K562 (cell line): ENCODE measurements around the gene ZNF593OS.

Experiments
- CSDE1 ChIP-seq, 2 experiments: fragments of 450-650 bp; IDR thresholded peaks; 2 replicates each; pipeline ENCODE4 v1.6.1; 2016; ENCODE audit warnings: mild to moderate bottlenecking in 1 of 2
- CTCF ChIP-seq, 3 experiments: IDR thresholded peaks in 2 of 3; conservative IDR thresholded peaks in 1 of 3; 2 replicates each; pipeline ENCODE4 v1.5.1; 2011 to 2012; ENCODE audit warnings: low read length in 3 of 3, mild to moderate bottlenecking in 3 of 3, control low read depth in 2 of 3, improper control_type of control experiment in 1 of 3, inconsistent platforms in 1 of 3, low read depth in 1 of 3, mixed read lengths in 1 of 3, moderate library complexity in 1 of 3; ENCODE audit not compliant: insufficient read depth in 2 of 3
- GATAD2A ChIP-seq: fragments of 450-650 bp; IDR thresholded peaks from 2 replicates; pipeline ENCODE4 v1.6.1; 2017
- MITF ChIP-seq: IDR thresholded peaks from 2 replicates; pipeline ENCODE4 v1.6.1; 2014; ENCODE audit warnings: antibody characterized with exemption
- POU5F1 ChIP-seq: fragments of 150-350 bp; IDR thresholded peaks from 2 replicates; pipeline ENCODE4 v1.6.1; 2014; ENCODE audit warnings: borderline replicate concordance, low read length, low read depth, mild to moderate bottlenecking; ENCODE audit not compliant: partially characterized antibody
- SRF ChIP-seq, 2 experiments: fragments of 250-450, 450-650 bp in 1 of 2; sonication (Bioruptor Pico) in 1 of 2; sonication (generic) in 1 of 2; formaldehyde crosslinking; IDR thresholded peaks; 2 replicates each; pipeline versions ENCODE4 v1.5.0 to v1.5.1; 2020 to 2022; ENCODE audit warnings: mild to moderate bottlenecking in 1 of 2, missing genetic modification reagents in 1 of 2
- THRB ChIP-seq: fragments of 450-650 bp; formaldehyde crosslinking; conservative IDR thresholded peaks from 2 replicates; pipeline ENCODE4 v1.4.0; 2022; ENCODE audit warnings: mild to moderate bottlenecking, missing genetic modification characterization
- ZBTB5 ChIP-seq: fragments of 450-650 bp; IDR thresholded peaks from 2 replicates; pipeline ENCODE4 v1.6.1; 2017; ENCODE audit warnings: antibody characterized with exemption
- ZNF398 ChIP-seq: fragments of 250-450 bp; sonication (Bioruptor Pico); IDR thresholded peaks from 2 replicates; pipeline ENCODE4 v1.8.0; 2021; ENCODE audit warnings: moderate library complexity, mild to moderate bottlenecking, inconsistent platforms

GRCh38 chr1:26210147-26210870 is 38.7 kb upstream of the ZNF593OS start:
- no peak for TF ChIP-seq GATAD2A
- TF ChIP-seq ZNF398 (CRISPR knock-in tag) = no peak
- TF ChIP-seq SRF (CRISPR knock-in tag; IDR thresholded peaks at IDR 0.05) = no peak
- TF ChIP-seq CSDE1 (IDR thresholded peaks at IDR 0.05) = no peak
- no peak for TF ChIP-seq ZBTB5
- TF ChIP-seq MITF = no peak
- no peak for TF ChIP-seq CTCF (IDR thresholded peaks at IDR 0.05 in 2 of 3, conservative IDR thresholded peaks at IDR 0.05 in 1 of 3; ENCODE audit: insufficient read depth in 2 of 3, low read depth in 1 of 3, low read length in 3 of 3)
- no peak for TF ChIP-seq THRB (CRISPR knock-in tag)
- TF ChIP-seq POU5F1 = no peak
